22Rv1 (cell line): Measurements from ENCODE around the gene PPP1R3E.
"Not testable (repeated sequence)": the region's sequence is repeated elsewhere in the genome, so short reads cannot be mapped to it uniquely, and the experiment has no call there.

Experiments
- ZFX ChIP-seq: fragments of 450-650 bp; IDR thresholded peaks from 2 replicates; pipeline ENCODE4 v1.6.1; 2017; ENCODE audit warnings: antibody characterized with exemption, borderline replicate concordance
- TF ChIP-seq, protein P1 (sequence below): fragments of 450-650 bp; IDR thresholded peaks from 2 replicates; pipeline ENCODE4 v1.5.1; 2017; ENCODE audit warnings: mild to moderate bottlenecking

DNA sequence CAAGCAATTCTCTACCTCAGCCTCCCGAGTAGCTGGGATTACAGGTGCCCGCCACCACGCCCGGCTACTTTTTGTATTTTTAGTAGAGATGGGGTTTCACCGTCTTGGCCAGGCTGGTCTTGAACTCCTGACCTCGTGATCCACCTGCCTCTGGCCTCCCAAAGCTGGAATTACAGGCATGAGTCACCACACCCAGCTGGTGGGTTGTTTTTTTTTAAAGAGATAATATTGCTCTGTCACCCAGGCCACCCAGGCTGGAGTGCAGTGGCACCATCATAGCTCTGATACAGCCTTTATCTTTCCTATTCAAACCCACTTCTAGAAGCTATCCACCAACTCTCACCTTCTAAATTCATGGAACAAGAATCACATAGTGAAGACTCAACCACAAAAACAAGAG, 24.7 kb downstream of the PPP1R3E start:
- TF ChIP-seq, protein P1, sequence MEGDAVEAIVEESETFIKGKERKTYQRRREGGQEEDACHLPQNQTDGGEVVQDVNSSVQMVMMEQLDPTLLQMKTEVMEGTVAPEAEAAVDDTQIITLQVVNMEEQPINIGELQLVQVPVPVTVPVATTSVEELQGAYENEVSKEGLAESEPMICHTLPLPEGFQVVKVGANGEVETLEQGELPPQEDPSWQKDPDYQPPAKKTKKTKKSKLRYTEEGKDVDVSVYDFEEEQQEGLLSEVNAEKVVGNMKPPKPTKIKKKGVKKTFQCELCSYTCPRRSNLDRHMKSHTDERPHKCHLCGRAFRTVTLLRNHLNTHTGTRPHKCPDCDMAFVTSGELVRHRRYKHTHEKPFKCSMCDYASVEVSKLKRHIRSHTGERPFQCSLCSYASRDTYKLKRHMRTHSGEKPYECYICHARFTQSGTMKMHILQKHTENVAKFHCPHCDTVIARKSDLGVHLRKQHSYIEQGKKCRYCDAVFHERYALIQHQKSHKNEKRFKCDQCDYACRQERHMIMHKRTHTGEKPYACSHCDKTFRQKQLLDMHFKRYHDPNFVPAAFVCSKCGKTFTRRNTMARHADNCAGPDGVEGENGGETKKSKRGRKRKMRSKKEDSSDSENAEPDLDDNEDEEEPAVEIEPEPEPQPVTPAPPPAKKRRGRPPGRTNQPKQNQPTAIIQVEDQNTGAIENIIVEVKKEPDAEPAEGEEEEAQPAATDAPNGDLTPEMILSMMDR: not testable (repeated sequence)
- TF ChIP-seq ZFX: not testable (repeated sequence)
